HEK293T (cell line): Measurements from ENCODE around the gene B4GALT5.

Source experiments
- CTCF ChIA-PET: fragments of 350-600 bp; formaldehyde crosslinking; extraction: SDS; loops from one replicate; lab custom pipeline; 2021; ENCODE audit warnings: antibody characterized with exemption, inconsistent platforms; lab: Yijun Ruan, JAX
- POLR2A ChIA-PET: fragments of 350-600 bp; formaldehyde crosslinking; extraction: SDS; loops from one replicate; lab custom pipeline; 2020; ENCODE audit warnings: antibody characterized with exemption, inconsistent platforms; lab: Yijun Ruan, JAX
- DNase-seq: peaks from one replicate; pipeline ENCODE4 v3.0.0; 2012; ENCODE audit warnings: mixed read lengths; ENCODE audit errors: extremely low spot score
- ARNT ChIP-seq: fragments of 450-650 bp; IDR thresholded peaks from 2 replicates; pipeline ENCODE4 v1.6.1; 2017; ENCODE audit warnings: mild to moderate bottlenecking
- BHLHE40 ChIP-seq: fragments of 450-650 bp; IDR thresholded peaks from 2 replicates; pipeline ENCODE4 v1.6.1; 2016; ENCODE audit warnings: mild to moderate bottlenecking, moderate library complexity, borderline replicate concordance
- CTBP1 ChIP-seq: fragments of 450-650 bp; IDR thresholded peaks from 2 replicates; pipeline ENCODE4 v1.6.1; 2016; ENCODE audit warnings: borderline replicate concordance
- ELF4 ChIP-seq: fragments of 450-650 bp; IDR thresholded peaks from 2 replicates; pipeline ENCODE4 v1.6.1; 2017; ENCODE audit warnings: antibody characterized with exemption
- FOXA1 ChIP-seq: fragments of 450-650 bp; IDR thresholded peaks from 2 replicates; pipeline ENCODE4 v1.6.1; 2016; ENCODE audit warnings: mild to moderate bottlenecking
- FOXK2 ChIP-seq: fragments of 450-650 bp; IDR thresholded peaks from 2 replicates; pipeline ENCODE4 v1.6.1; 2016; ENCODE audit warnings: mild to moderate bottlenecking
- FOXM1 ChIP-seq: fragments of 450-650 bp; IDR thresholded peaks from 2 replicates; pipeline ENCODE4 v1.6.1; 2017; ENCODE audit warnings: mild to moderate bottlenecking, borderline replicate concordance
- HDGF ChIP-seq: fragments of 450-650 bp; IDR thresholded peaks from 2 replicates; pipeline ENCODE4 v1.6.1; 2017; ENCODE audit warnings: antibody characterized with exemption, borderline replicate concordance
- L3MBTL2 ChIP-seq: fragments of 450-650 bp; conservative IDR thresholded peaks from 2 replicates; pipeline ENCODE4 v1.6.1; 2016; ENCODE audit warnings: mild to moderate bottlenecking
- LEF1 ChIP-seq: fragments of 450-650 bp; IDR thresholded peaks from 2 replicates; pipeline ENCODE4 v1.6.1; 2017; ENCODE audit warnings: mild to moderate bottlenecking, borderline replicate concordance
- NFRKB ChIP-seq: fragments of 450-650 bp; IDR thresholded peaks from 2 replicates; pipeline ENCODE4 v1.6.1; 2016; ENCODE audit warnings: mild to moderate bottlenecking, moderate library complexity
- PKNOX1 ChIP-seq: fragments of 450-650 bp; IDR thresholded peaks from 2 replicates; pipeline ENCODE4 v1.6.1; 2016
- SP1 ChIP-seq: fragments of 450-650 bp; IDR thresholded peaks from 2 replicates; pipeline ENCODE4 v1.6.1; 2017
- SUZ12 ChIP-seq: fragments of 450-650 bp; IDR thresholded peaks from 2 replicates; pipeline ENCODE4 v1.6.1; 2016; ENCODE audit warnings: mild to moderate bottlenecking
- TARDBP ChIP-seq: fragments of 450-650 bp; IDR thresholded peaks from 2 replicates; pipeline ENCODE4 v1.6.1; 2016
- ZNF384 ChIP-seq: fragments of 450-650 bp; IDR thresholded peaks from 2 replicates; pipeline ENCODE4 v1.6.1; 2016

B4GALT5 gene

GRCh38 chr20:49756241-49756640 lies 42.6 kb upstream of the B4GALT5 start:
- DNase-seq, result no peak
- POLR2A ChIA-PET, result no interaction called here
- TF ChIP-seq L3MBTL2 (no peak), PKNOX1 (no peak), BHLHE40 (no peak), SUZ12 (no peak), TARDBP (no peak), ELF4 (no peak), LEF1 (no peak), HDGF (no peak), FOXA1 (no peak), ARNT (no peak), CTBP1 (no peak), FOXM1 (no peak), ZNF384 (no peak), FOXK2 (no peak), NFRKB (no peak), SP1 (no peak)
- CTCF ChIA-PET, result interaction anchor here (0.6 kb wide), 1 partner anchor 240 kb away, joined by 3 read pairs; no protein-coding TSS in a partner anchor

GRCh38 chr20:49754596-49754995 lies 40.9 kb upstream of the B4GALT5 start:
- TF ChIP-seq SP1, result no peak
- no peak for TF ChIP-seq FOXA1
- ChIA-PET CTCF (interaction anchor here (0.7 kb wide), 1 partner anchor 213 kb away, joined by 4 read pairs; no protein-coding TSS in a partner anchor), POLR2A (no interaction called here)
- DNase-seq, result no peak

- no peak for TF ChIP-seq FOXA1
- TF ChIP-seq FOXK2, result no peak
- TF ChIP-seq ARNT, result no peak
- no peak for TF ChIP-seq TARDBP
- TF ChIP-seq ZNF384, result no peak
- ChIA-PET POLR2A (no interaction called here), CTCF (no interaction called here)
- DNase-seq, result no peak
Observed at GRCh38 chr20:49753133-49753532, 39.5 kb upstream of the B4GALT5 start.

- DNase-seq, result no peak
- CTCF ChIA-PET, result no interaction called here
- no peak for TF ChIP-seq BHLHE40
- TF ChIP-seq ZNF384, result no peak
- TF ChIP-seq SP1, result no peak
- TF ChIP-seq PKNOX1, result no peak
- TF ChIP-seq FOXA1, result no peak
- no peak for TF ChIP-seq FOXM1
- TF ChIP-seq SUZ12, result no peak
- TF ChIP-seq CTBP1, result no peak
- TF ChIP-seq HDGF, result no peak
- POLR2A ChIA-PET, result no interaction called here
Observed at GRCh38 chr20:49752201-49752903, 38.7 kb upstream of the B4GALT5 start.

DNA sequence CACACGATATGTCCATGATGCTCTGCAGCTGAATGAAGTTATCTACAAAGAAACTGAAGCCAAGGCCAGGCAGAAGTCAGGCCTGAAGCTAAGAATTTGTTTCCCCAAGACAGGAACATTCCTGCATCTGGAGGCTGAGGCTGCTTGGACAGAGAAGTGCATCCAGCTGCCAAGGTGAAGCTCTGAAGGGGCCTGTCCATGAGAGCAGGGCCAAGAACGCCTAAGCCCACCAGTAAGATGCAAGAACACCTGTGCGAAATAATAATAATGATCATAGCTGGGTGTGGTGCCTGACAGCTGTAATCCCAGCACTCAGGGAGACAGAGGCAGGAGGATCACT lies 37.7 kb upstream of the B4GALT5 start:
- no peak for DNase-seq
- POLR2A ChIA-PET, result no interaction called here
- CTCF ChIA-PET, result interaction anchor here (0.6 kb wide), 1 partner anchor 48 kb away, joined by 4 read pairs; no protein-coding TSS in a partner anchor
- TF ChIP-seq FOXA1, result no peak
- TF ChIP-seq L3MBTL2, result no peak
- no peak for TF ChIP-seq LEF1
- no peak for TF ChIP-seq BHLHE40
- no peak for TF ChIP-seq SUZ12
- no peak for TF ChIP-seq ARNT
- no peak for TF ChIP-seq ZNF384
- TF ChIP-seq HDGF, result no peak
- TF ChIP-seq CTBP1, result no peak
- TF ChIP-seq PKNOX1, result no peak
- no peak for TF ChIP-seq ELF4
- TF ChIP-seq FOXM1, result no peak

DNA sequence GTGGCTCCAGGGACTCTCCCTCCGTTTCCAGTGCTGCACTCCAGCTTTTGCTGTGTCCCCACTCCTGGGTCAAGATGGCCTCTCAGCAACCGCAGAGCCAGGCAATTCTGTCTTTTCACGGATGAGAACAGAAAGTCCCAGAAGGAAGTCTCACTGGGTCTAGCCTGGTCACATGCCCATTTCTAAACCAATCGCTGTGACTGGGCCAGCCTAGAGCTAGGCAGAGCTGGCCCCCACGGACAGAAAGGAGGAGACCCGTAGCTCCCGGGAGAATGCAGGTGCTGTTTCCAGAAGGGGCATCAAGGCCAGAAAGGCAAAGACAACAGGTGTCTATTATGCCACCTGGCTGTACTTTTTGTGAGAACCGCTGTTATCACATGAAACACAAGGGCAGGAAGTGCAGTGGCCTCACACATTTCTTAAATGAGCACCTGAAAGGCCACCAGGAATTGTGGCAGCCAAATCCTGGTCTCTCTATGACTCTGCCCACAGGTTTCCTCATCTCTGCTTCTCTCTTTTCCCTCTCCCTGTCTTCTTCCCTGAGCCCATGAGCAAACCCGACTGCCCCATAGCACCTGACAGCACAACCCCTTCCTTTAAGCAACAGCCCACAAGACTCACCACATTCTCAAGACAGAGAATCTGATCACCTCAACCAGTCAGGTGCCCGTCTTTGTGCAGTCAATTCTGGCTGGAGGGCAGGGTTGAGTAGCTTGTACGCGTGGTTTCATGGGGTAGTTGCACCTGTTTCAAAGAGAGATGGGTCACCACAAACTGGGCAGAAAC lies 37.1 kb upstream of the B4GALT5 start:
- CTCF ChIA-PET, result interaction anchor here (0.6 kb wide), 1 partner anchor 48 kb away, joined by 4 read pairs; no protein-coding TSS in a partner anchor
- POLR2A ChIA-PET, result no interaction called here
- no peak for DNase-seq
- TF ChIP-seq FOXM1 (no peak), PKNOX1 (no peak), CTBP1 (no peak), FOXA1 (no peak), SP1 (no peak)
